ENCODE results near the gene DIRAS1.
A peak's percentile ranks its signal among the peaks of the same experiment; 100 is the strongest.
"Not testable (repeated sequence)": the region's sequence is repeated elsewhere in the genome, so short reads cannot be mapped to it uniquely, and the experiment has no call there.

DIRAS1 gene

DNA sequence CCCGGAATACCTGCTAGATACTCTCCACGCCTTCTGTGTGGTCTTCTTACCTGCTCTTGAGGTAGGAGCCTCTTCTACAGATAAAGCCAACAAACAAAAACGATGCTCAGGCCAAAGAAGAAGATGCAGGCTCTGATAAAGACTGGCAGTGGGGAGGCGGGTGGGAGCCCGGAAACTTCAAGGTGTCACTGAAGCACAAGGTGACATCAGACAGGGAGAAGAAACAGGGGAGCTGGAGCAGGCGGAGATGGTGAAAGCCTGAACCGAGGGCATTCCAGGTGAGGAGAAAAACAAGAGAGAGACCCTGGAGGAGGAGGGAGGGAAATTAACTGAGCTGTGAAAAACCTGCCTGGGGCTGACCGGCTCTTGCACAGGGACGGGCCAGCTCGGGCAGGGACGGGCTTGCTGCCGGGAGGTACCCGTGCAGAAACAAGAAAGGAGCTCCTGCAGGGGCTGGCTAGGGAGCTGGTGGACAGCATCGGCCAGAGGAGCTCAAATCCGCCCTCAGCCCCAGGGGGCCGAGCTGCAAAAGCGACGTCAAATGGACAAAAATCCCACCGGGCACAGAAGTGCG is 37.7 kb downstream of the DIRAS1 start:
- FAIRE-seq, result no peak
- no peak for DNase-seq (ENCODE audit: insufficient read length, low spot score)

DNA sequence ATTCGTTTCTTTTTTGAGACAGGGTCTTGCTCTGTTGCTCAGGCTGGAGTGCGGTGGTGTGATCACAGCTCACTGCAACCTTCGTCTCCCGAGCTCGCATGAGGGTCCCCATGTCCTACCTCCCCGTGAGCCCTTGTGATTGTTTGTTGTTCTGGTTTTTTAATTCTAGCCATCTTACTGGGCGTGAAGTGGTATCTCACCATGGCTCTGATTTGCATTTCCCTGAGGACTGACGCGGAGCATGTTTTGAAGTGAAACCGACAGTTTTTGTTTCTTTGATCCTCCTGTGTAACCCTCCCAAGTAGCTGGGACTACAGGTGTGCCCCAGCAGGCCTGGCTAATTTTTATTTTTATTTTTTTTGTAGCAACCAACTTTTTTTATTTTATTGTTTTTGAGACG is 40.4 kb downstream of the DIRAS1 start:
- FAIRE-seq (peak; percentile 92), DNase-seq (ENCODE audit: insufficient read length, low spot score) (peak; percentile 50)

DNA sequence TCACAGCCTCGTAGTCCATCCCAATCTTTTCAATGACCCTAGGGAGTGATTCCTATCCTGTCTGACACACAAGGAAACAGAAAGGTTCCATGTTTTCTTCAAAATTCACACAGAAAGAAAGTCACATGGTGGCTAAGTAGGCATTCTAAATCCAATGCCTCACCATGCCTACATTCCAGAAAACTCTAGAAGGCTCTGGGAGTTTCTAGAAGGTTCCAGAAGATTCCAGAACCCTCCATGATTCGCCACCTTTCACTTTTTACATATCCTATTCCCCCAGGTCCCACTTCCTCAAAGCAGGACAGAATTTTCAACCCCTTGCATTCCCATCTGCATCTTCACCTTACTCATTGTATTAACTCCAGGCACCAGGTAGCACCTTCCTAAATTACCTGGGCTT is 41.7 kb downstream of the DIRAS1 start:
- DNase-seq (ENCODE audit: insufficient read length, low spot score) (no peak), FAIRE-seq (no peak)

DNA sequence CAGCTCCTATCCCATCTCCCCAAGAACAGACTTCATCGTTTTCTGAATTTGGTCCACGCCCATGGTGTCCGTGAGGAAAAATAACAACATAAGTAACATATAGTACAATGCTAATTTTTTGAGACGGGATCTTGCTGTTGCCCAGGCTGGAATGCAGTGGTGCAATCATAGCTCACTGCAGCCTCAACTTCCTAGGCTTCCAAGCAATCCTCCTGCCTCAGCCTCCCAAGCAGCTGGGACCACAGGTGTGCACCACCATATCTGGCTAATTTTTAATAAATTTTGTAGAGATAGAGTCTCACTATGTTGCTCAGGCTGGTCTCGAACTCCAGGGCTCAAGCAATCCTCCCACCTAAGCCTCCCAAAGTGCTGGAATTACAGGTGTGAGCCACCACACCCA is 42.2 kb downstream of the DIRAS1 start:
- not testable (repeated sequence) for DNase-seq (ENCODE audit: insufficient read length, low spot score); FAIRE-seq

DNA sequence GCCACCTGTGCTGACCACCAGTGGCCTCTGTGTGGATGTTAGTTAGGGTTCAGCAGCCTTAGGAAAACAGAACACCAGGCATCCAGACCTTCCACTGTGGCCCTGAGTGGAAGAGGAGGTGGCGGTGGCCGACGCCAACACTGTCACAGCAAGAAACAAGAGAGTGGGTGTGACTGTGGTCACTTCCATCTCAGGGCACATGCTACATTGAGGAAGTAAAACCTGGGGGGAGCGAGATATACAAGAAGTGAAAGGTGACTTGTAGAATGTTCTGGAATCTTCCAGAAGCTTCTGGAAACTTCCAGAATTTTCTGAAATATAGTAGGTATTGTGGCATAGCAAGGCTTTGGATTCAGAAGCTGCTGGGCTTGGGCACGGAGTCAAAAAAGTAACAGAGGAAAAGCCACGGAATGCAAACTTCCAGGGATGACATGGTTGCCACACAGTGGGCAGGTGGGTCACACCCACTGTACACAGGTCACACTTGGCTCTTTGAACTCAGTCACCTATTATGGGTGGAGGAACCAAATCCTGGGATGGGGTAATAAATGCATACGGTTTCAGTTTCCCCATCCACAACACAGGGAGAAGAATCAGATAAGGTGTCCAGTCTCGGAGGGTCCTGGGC is 43.0 kb downstream of the DIRAS1 start:
- FAIRE-seq, result peak; percentile 65
- peak; percentile 65 for DNase-seq (ENCODE audit: insufficient read length, low spot score)

DNA sequence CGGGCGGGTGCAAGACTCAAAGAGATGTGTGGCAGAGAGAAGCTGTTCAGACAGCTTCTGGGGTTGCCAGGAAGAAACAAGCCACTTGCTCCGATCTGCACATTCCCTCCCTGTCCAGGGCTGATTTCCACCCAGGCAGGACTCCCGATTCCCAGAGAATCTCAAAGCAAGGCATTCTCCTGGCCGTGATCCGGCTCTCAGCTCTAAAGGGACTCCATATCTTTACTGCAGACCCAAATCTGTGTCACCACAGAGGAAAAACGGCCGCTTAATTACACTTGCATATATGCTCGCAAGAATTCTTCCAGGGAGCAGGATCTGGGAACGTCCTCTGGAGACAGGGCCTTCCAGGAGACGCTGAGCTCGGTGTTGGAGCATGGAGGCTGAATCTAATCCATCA is 44.3 kb downstream of the DIRAS1 start:
- FAIRE-seq (no peak), DNase-seq (ENCODE audit: insufficient read length, low spot score) (no peak)

DNA sequence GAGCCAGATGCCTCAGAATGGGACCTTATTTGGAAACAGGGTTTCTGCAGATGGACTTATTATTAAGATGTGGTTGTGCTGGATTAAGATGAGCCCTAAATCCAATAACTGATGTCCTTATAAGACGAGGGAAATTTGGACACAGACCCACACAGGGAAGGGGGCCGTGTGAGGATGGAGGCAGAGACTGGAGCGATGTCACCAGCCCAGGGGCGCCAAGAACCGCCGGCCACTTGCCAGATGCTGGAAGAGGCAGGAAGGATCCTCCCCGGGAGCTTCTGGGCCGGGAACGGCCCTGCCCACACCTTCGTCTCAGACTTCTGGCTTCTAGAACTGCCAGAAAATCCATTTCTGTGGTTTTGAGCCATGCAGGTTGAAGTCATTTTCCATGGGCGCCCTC is 45.3 kb downstream of the DIRAS1 start:
- no peak for DNase-seq (ENCODE audit: insufficient read length, low spot score)
- FAIRE-seq, result no peak

DNA sequence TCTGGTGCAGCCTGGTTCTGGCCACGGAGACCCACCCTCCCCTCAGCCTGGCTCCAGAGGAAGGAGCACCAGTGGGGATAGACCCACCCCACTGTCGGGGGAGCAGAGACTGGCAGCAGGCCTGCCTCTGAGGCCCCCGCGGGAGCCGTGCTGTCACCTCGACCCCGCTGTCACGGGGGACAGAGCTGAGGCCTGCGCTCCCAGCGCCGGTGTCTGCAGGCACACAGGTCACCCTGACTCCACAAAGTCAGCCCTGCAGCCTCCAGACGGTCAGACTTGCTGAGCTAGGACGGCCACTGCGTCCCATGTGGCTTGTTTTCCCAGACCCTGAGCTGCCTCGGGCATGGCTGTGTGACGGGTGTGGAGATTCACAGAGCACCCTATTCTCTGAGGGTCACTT is 51.0 kb downstream of the DIRAS1 start:
- DNase-seq (ENCODE audit: insufficient read length, low spot score) (no peak), FAIRE-seq (no peak)

DNA sequence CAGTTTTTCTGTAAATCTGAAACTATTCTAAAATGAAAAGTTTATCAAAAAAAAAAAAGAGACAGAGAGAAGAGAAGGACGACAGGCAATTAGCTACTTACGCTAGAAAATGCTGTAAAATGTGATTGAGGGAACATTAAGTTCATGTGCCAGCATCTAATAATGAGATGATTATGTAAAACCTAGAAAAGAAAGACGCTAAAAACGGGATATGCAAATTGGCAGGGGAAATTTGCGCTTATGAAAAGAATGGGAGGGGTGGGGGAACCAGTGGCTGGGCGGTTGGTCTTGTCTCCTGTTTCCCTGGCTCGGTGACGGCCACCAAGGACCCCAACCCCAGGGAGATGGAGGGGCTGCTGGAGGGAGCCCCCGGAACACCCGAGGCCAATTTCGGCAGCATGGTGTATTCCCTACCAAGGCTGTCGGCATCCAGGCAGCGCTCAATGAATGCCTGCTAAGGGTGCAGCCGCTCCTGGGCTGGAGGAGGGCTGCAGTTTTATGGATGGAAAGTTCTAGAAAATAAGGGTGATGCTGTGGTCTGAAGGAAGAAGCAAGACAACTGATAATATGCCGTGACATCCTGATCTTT is 52.9 kb downstream of the DIRAS1 start:
- FAIRE-seq, result peak; percentile 79
- DNase-seq (ENCODE audit: insufficient read length, low spot score), result no peak

DNA sequence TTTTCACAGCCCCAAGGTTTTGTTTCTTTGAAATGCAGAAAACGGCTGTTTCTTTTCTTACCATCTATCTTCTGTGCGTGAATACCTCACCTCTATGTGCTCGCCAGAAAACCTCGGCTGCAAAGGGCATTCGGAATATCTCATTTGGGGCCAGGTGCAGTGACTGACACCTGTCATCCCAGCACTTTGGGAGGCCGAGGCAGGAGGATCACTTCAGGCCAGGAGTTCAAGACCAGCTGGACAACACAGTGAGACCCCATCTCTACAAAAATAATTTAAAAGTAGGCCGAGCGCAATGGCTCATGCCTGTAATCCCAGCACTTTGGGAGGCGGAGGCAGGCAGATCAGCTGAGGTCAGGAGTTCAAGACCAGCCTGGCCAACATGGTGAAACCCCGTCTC is 53.8 kb downstream of the DIRAS1 start:
- FAIRE-seq, result not testable (repeated sequence)

DNA sequence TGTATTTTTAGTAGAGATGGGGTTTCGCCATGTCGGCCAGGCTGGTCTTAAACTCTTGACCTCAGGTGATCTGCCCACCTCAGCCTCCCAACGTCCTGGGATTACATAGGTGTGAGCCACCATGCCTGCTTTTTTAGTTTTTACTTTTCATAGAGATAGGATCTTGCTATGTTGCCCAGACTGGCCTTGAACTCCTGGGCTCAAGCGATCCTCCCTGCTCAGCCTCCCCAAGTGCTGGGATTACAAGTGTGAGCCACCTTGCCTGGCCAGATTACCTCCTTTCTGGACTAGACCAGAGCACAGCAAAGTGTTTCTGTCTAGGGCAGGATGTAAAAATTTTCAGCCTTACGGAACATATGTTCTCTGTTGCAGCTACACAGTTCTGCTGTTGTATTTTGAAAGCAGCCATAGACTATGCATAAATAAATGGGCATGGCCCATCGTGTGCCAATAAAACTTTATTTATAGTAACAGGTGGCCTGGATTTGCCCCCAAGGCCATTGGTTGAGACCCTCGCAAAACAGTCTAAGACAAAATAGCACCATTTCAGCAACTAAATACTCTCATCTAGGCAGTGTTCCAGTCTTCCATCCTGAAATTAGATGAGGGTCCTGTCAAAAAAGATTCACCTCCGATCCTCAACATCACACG is 54.7 kb downstream of the DIRAS1 start:
- FAIRE-seq, result no peak
- no peak for DNase-seq (ENCODE audit: insufficient read length, low spot score)

More for the DNA sequence above, 53.8 kb downstream of the DIRAS1 start:
- not testable (repeated sequence) for DNase-seq (ENCODE audit: insufficient read length, low spot score)

DNA sequence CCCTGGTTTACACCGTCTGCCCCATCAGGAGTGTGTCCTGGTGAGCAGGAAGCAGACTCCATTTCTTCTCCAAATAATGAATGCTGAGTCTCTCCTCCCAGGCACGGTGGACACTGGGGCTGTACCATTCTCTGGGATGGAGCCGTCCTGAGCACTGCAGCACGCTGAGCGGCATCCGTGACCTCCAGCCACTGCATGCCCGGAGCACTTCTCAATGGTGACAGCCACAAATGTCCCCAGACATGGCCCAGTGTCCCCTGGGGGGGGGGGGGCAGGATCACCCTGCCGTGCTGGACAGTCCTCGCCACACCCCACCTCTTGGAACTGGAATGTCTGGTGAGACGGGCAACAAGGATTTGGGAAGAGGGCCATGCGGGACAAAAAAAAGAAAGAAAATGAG is 56.1 kb downstream of the DIRAS1 start:
- FAIRE-seq, result no peak
- no peak for DNase-seq (ENCODE audit: insufficient read length, low spot score)
